Osteoblast (primary cell): Measurements from ENCODE around the gene STT3A. TPM values are rescaled to one million over a fixed set of nuclear protein-coding genes. Genes with fewer than 3 reads are reported as not detected.
"Not testable (repeated sequence)": the region's sequence is repeated elsewhere in the genome, so short reads cannot be mapped to it uniquely, and the experiment has no call there.

ENCODE experiments used
- DNase-seq: peaks from one replicate; pipeline ENCODE4 v3.0.0; 2011; ENCODE audit warnings: low spot score, mixed read lengths; ENCODE audit not compliant: insufficient read length; ENCODE audit errors: missing footprints
- H2AFZ ChIP-seq: 2 replicates; pipeline ENCODE4 v1.6.0; 2011; ENCODE audit warnings: mild to moderate bottlenecking, low read length
- H3K27ac ChIP-seq: 2 replicates; pipeline ENCODE4 v1.5.1; 2011; ENCODE audit warnings: mild to moderate bottlenecking, low read depth, low read length, moderate library complexity
- H3K27me3 ChIP-seq: 2 replicates; pipeline ENCODE4 v1.6.0; 2012; ENCODE audit warnings: mild to moderate bottlenecking, control low read depth, inconsistent platforms, low read length, moderate library complexity; ENCODE audit not compliant: insufficient read depth
- H3K36me3 ChIP-seq: 2 replicates; pipeline ENCODE4 v1.5.1; 2011; ENCODE audit warnings: mild to moderate bottlenecking, low read length, control low read depth, moderate library complexity; ENCODE audit not compliant: insufficient read depth
- H3K4me1 ChIP-seq: 2 replicates; pipeline ENCODE4 v1.5.1; 2011; ENCODE audit warnings: mild to moderate bottlenecking, low read length, control low read depth, moderate library complexity; ENCODE audit not compliant: insufficient read depth
- H3K4me2 ChIP-seq: 2 replicates; pipeline ENCODE4 v1.6.0; 2011; ENCODE audit warnings: mild to moderate bottlenecking, low read length; ENCODE audit not compliant: insufficient read depth
- H3K4me3 ChIP-seq: fragments of 200-600 bp; sonication (generic); 3 replicates; pipeline ENCODE4 v1.5.1; 2012; ENCODE audit warnings: mild to moderate bottlenecking, low read length, inconsistent platforms; ENCODE audit not compliant: insufficient read depth
- H3K79me2 ChIP-seq: 2 replicates; pipeline ENCODE4 v1.6.0; 2012; ENCODE audit warnings: mild to moderate bottlenecking, low read length, control low read depth, inconsistent platforms; ENCODE audit not compliant: insufficient read depth
- H3K9me3 ChIP-seq: 2 replicates; pipeline ENCODE4 v1.5.1; 2011; ENCODE audit warnings: low read depth, low read length, control low read depth
- H4K20me1 ChIP-seq: 2 replicates; pipeline ENCODE4 v1.6.0; 2012; ENCODE audit warnings: mild to moderate bottlenecking, low read length, control low read depth; ENCODE audit not compliant: insufficient read depth
- CTCF ChIP-seq: IDR thresholded peaks from 2 replicates; pipeline ENCODE4 v1.5.1; 2011; ENCODE audit warnings: mild to moderate bottlenecking, low read depth, low read length, moderate library complexity; ENCODE audit errors: extremely low read depth
- total RNA-seq: library from RNA; depleted of rRNA; stranded (reverse); fragments of >200 nt; gene quantifications from 2 replicates; pipeline ENCODE4 v1.2.3, GENCODE V29; 2012

The STT3A gene
- total RNA-seq, 1 donor: 224 TPM

GRCh38 chr11:125569915-125570621 lies 22.6 kb upstream of the STT3A start:
- H3K4me1 ChIP-seq: peaks cover 15% of the 10 kb centered on the region
- DNase-seq: no peak
- TF ChIP-seq CTCF: no peak

GRCh38 chr11:125570952-125571351 lies 21.7 kb upstream of the STT3A start:
- no peak overlapping the region for H2AFZ ChIP-seq
- H3K27me3 ChIP-seq: no peaks in the 10 kb centered on the region
- no peak for TF ChIP-seq CTCF
- no peak overlapping the region for H3K4me3 ChIP-seq
- H3K4me2 ChIP-seq: peak overlapping the region; percentile 99
- H4K20me1 ChIP-seq: no peaks in the 10 kb centered on the region
- H3K4me1 ChIP-seq: peaks cover 15% of the 10 kb centered on the region
- H3K36me3 ChIP-seq: peaks cover 29% of the 10 kb centered on the region
- no peaks in the 10 kb centered on the region for H3K9me3 ChIP-seq
- no peak for DNase-seq
- H3K27ac ChIP-seq: no peak overlapping the region
- peaks cover 25% of the 10 kb centered on the region for H3K79me2 ChIP-seq

More at GRCh38 chr11:125569915-125570621, 22.6 kb upstream of the STT3A start:
- H3K4me3 ChIP-seq: peak overlapping the region; percentile 94
- peaks cover 21% of the 10 kb centered on the region for H3K36me3 ChIP-seq
- H3K79me2 ChIP-seq: peaks cover 25% of the 10 kb centered on the region
- H4K20me1 ChIP-seq: no peaks in the 10 kb centered on the region
- peak overlapping the region; percentile 89 for H2AFZ ChIP-seq
- peak overlapping the region; percentile 99 for H3K4me2 ChIP-seq
- H3K27ac ChIP-seq: peak overlapping the region; percentile 89
- no peaks in the 10 kb centered on the region for H3K9me3 ChIP-seq
- no peaks in the 10 kb centered on the region for H3K27me3 ChIP-seq

- Histone ChIP-seq H3K27ac (no peak overlapping the region), H3K36me3 (peaks cover 49% of the 10 kb centered on the region), H3K4me1 (peaks cover 15% of the 10 kb centered on the region), H3K4me3 (no peak overlapping the region), H2AFZ (no peak overlapping the region), H3K27me3 (no peaks in the 10 kb centered on the region), H3K79me2 (peaks cover 25% of the 10 kb centered on the region), H4K20me1 (no peaks in the 10 kb centered on the region), H3K9me3 (no peaks in the 10 kb centered on the region), H3K4me2 (no peak overlapping the region)
- no peak for DNase-seq
- TF ChIP-seq CTCF: no peak
These were observed 19.7 kb upstream of the STT3A start for GRCh38 chr11:125572916-125573315.

GRCh38 chr11:125577181-125577580 lies 15.5 kb upstream of the STT3A start:
- H3K36me3 ChIP-seq: peaks cover 81% of the 10 kb centered on the region
- not testable (repeated sequence) for H2AFZ ChIP-seq, H3K79me2 ChIP-seq, H4K20me1 ChIP-seq, H3K4me1 ChIP-seq, H3K4me2 ChIP-seq, H3K27me3 ChIP-seq, DNase-seq, H3K4me3 ChIP-seq, H3K27ac ChIP-seq, H3K9me3 ChIP-seq
